ENCODE data around the gene PLPPR1.

- TF ChIP-seq CTCF (IDR thresholded peaks at IDR 0.05 in 2 of 3, conservative IDR thresholded peaks at IDR 0.05 in 1 of 3; ENCODE audit: borderline replicate concordance in 1 of 3, insufficient read depth in 1 of 3, low read depth in 2 of 3, low read length in 2 of 3) (no peak), ZNF274 (IDR thresholded peaks at IDR 0.05; ENCODE audit: low read depth, low read length) (no peak), POLR2A (IDR thresholded peaks at IDR 0.05; ENCODE audit: borderline replicate concordance, extremely low read depth, insufficient read depth, insufficient read length) (no peak), POLR2AphosphoS5 (IDR thresholded peaks at IDR 0.05; ENCODE audit: low read depth, low read length) (no peak), EGR1 (IDR thresholded peaks at IDR 0.05; ENCODE audit: low read depth) (no peak), EZH2phosphoT487 (IDR thresholded peaks at IDR 0.05; ENCODE audit: borderline replicate concordance) (no peak), FOSL1 (IDR thresholded peaks at IDR 0.05; ENCODE audit: low read depth) (no peak)
Measured at GRCh38 chr9:101121836-101122399, 93.4 kb downstream of the PLPPR1 start.
